Glomerular visceral epithelial cell (primary cell): Measurements from ENCODE around the gene MPL.

Experiments used
- DNase-seq: peaks from one replicate; pipeline ENCODE4 v3.0.0-alpha.2; 2016; ENCODE audit errors: extremely low spot score

The MPL gene

GRCh38 chr1:43325381-43325780, 12.2 kb upstream of the MPL start:
- DNase-seq: no peak

- DNase-seq: no peak
Measured at GRCh38 chr1:43327549-43328292, 9.9 kb upstream of the MPL start.

- DNase-seq: peak; percentile 65
Measured at GRCh38 chr1:43329995-43330751, 7.4 kb upstream of the MPL start.

GRCh38 chr1:43331688-43332087, 5.9 kb upstream of the MPL start:
- no peak for DNase-seq

- DNase-seq: no peak
Measured at GRCh38 chr1:43334453-43335205, 3.0 kb upstream of the MPL start.

GRCh38 chr1:43338001-43338400, 383 bp downstream of the MPL start:
- DNase-seq: no peak

- DNase-seq: no peak
Measured at GRCh38 chr1:43339584-43340232, 2.1 kb downstream of the MPL start.

GRCh38 chr1:43340559-43340958, 2.9 kb downstream of the MPL start:
- DNase-seq: no peak

GRCh38 chr1:43344267-43344850, 6.7 kb downstream of the MPL start:
- DNase-seq: no peak

- no peak for DNase-seq
Measured at GRCh38 chr1:43345120-43345519, 7.5 kb downstream of the MPL start.

GRCh38 chr1:43346636-43347035, 9.0 kb downstream of the MPL start:
- DNase-seq: no peak

GRCh38 chr1:43348343-43348808, 10.8 kb downstream of the MPL start:
- DNase-seq: no peak

- DNase-seq: peak; percentile 81
Measured at GRCh38 chr1:43348809-43349593, 11.4 kb downstream of the MPL start.

GRCh38 chr1:43349594-43350306, 12.1 kb downstream of the MPL start:
- no peak for DNase-seq

- no peak for DNase-seq
Measured at GRCh38 chr1:43350976-43351375, 13.4 kb downstream of the MPL start.

- no peak for DNase-seq
Measured at GRCh38 chr1:43351421-43352350, 14.1 kb downstream of the MPL start.

- no peak for DNase-seq
Measured at GRCh38 chr1:43352351-43352705, 14.7 kb downstream of the MPL start.

GRCh38 chr1:43352881-43353280, 15.3 kb downstream of the MPL start:
- DNase-seq: no peak

GRCh38 chr1:43354471-43354870, 16.9 kb downstream of the MPL start:
- no peak for DNase-seq
